ENCODE measurements around the gene ACAD8. TPM values are rescaled to one million over a fixed set of nuclear protein-coding genes. Genes with fewer than 3 reads are reported as not detected.

Gene ACAD8
- total and polyA plus RNA-seq, 7 experiments from 2014 or later: 18.5 to 40.2 (median 26.1) TPM

DNA sequence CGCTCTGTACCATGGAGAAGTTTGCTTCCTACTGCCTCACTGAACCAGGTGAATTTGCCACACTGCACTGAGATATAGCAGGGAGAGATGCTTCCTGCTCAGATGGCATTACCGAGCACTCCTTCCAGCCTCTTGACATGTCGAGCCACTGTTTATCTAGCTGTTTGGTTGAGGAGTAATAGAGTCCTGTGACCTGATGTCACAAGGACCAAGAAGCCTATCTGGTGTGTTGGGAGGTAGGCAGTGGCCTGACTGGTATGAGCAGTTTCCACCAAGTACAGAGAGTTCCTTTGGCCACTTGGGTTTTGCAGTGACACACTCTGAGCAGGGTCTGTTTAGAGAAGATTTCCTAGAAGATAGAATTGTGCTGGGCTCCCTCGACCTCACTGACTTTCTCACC is 5.2 kb downstream of the ACAD8 start:
- no peaks in the 10 kb centered on the region for H3K27me3 Mint-ChIP-seq
- ATAC-seq (no peak), DNase-seq (no peak)
- ChIA-PET POLR2A (no interaction called here), CTCF (interaction anchor here (1.2 kb wide), 1 partner anchor 18 kb away, joined by 3 read pairs; the partner anchor contains the start of gene GLB1L3)
- Histone ChIP-seq H3K4me3 (ENCODE audit: low read length) (no peak overlapping the region), H3K27ac (ENCODE audit: low read depth, low read length) (no peak overlapping the region), H3K9me3 (ENCODE audit: control insufficient read depth in 2 of 3, low read length in 3 of 3) (no peaks in the 10 kb centered on the region), H3K27me3 (ENCODE audit: control insufficient read depth in 2 of 2, insufficient read depth in 2 of 2, low read length in 2 of 2) (no peaks in the 10 kb centered on the region), H3K4me1 (ENCODE audit: control insufficient read depth in 2 of 2, insufficient read depth in 2 of 2, low read length in 2 of 2) (peaks cover 3 to 8% of the 10 kb centered on the region in 2 donors), H3K36me3 (ENCODE audit: control insufficient read depth in 2 of 3, insufficient read depth in 3 of 3, low read length in 3 of 3) (peaks cover 6 to 64% (median 6%) of the 10 kb centered on the region in 3 experiments)
- peak overlapping the region in 1 of 9 donors; percentile 10 for H3K27ac Mint-ChIP-seq
- H3K4me1 Mint-ChIP-seq: peaks cover 11 to 36% (median 18%) of the 10 kb centered on the region in 7 donors
- no peaks in the 10 kb centered on the region for H3K9me3 Mint-ChIP-seq
- H3K36me3 Mint-ChIP-seq: peaks cover 0 to 26% (median 9%) of the 10 kb centered on the region in 5 donors
- H3K4me3 Mint-ChIP-seq: no peak overlapping the region
- intact Hi-C loops (cut with micrococcal nuclease): no loop called here

DNA sequence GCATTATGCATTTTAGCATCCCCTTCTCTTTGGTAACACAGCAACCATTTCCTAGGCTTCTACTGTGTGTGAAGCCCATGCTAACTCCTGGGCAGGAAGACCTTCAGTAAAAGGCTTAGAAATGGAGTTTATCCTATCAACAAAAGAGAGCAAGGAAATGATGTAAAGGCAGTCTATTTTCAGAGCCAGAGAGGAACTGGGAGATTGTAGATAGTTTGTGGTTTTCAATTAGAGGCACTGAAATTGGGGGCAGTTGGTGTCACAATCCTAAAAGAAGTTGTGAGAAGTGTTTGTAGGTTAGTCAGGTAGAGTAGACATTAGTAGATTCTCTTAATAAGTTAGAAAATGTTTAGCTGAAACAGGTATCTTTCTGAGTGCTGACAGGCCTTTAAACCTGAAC is 7.1 kb downstream of the ACAD8 start:
- Histone ChIP-seq H3K9me3 (ENCODE audit: control insufficient read depth in 2 of 3, low read length in 3 of 3) (no peaks in the 10 kb centered on the region), H3K27me3 (ENCODE audit: control insufficient read depth in 2 of 2, insufficient read depth in 2 of 2, low read length in 2 of 2) (no peaks in the 10 kb centered on the region), H3K4me1 (ENCODE audit: control insufficient read depth in 2 of 2, insufficient read depth in 2 of 2, low read length in 2 of 2) (no peaks in the 10 kb centered on the region), H3K36me3 (ENCODE audit: control insufficient read depth in 2 of 3, insufficient read depth in 3 of 3, low read length in 3 of 3) (peaks cover 6 to 64% (median 6%) of the 10 kb centered on the region in 3 experiments), H3K4me3 (ENCODE audit: low read length) (no peak overlapping the region), H3K27ac (ENCODE audit: low read depth, low read length) (no peak overlapping the region)
- POLR2A ChIA-PET: no interaction called here
- CTCF ChIA-PET: no interaction called here
- peaks cover 0 to 32% (median 7%) of the 10 kb centered on the region in 7 donors for H3K4me1 Mint-ChIP-seq
- peaks cover 0 to 28% (median 9%) of the 10 kb centered on the region in 5 donors for H3K36me3 Mint-ChIP-seq
- H3K27me3 Mint-ChIP-seq: no peaks in the 10 kb centered on the region
- ATAC-seq: no peak
- no peak overlapping the region for H3K4me3 Mint-ChIP-seq
- no peaks in the 10 kb centered on the region for H3K9me3 Mint-ChIP-seq
- peak overlapping the region in 2 of 9 donors; percentile 44 to 65 for H3K27ac Mint-ChIP-seq
- intact Hi-C loops (cut with micrococcal nuclease): no loop called here
- no peak for DNase-seq

DNA sequence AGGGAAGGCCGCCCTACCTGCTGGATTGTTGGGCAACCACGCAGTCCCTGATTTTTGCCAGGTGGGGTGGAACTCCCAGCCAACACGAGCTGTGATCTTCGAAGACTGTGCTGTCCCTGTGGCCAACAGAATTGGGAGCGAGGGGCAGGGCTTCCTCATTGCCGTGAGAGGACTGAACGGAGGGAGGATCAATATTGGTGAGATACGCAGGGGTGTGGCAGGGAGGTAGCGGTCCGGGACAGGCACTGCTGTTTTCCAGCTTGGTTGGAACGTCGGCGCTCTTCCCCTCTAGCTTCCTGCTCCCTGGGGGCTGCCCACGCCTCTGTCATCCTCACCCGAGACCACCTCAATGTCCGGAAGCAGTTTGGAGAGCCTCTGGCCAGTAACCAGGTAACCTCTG is 7.6 kb downstream of the ACAD8 start:
- peaks cover 0 to 27% (median 4%) of the 10 kb centered on the region in 7 donors for H3K4me1 Mint-ChIP-seq
- Histone ChIP-seq H3K4me1 (ENCODE audit: control insufficient read depth in 2 of 2, insufficient read depth in 2 of 2, low read length in 2 of 2) (no peaks in the 10 kb centered on the region), H3K9me3 (ENCODE audit: control insufficient read depth in 2 of 3, low read length in 3 of 3) (no peaks in the 10 kb centered on the region), H3K4me3 (ENCODE audit: low read length) (no peak overlapping the region), H3K27ac (ENCODE audit: low read depth, low read length) (no peak overlapping the region), H3K36me3 (ENCODE audit: control insufficient read depth in 2 of 3, insufficient read depth in 3 of 3, low read length in 3 of 3) (peaks cover 6 to 64% (median 6%) of the 10 kb centered on the region in 3 experiments), H3K27me3 (ENCODE audit: control insufficient read depth in 2 of 2, insufficient read depth in 2 of 2, low read length in 2 of 2) (no peaks in the 10 kb centered on the region)
- ATAC-seq: no peak
- H3K4me3 Mint-ChIP-seq: no peak overlapping the region
- H3K36me3 Mint-ChIP-seq: peaks cover 0 to 28% (median 9%) of the 10 kb centered on the region in 5 donors
- H3K9me3 Mint-ChIP-seq: no peaks in the 10 kb centered on the region
- CTCF ChIA-PET: interaction anchor here (1.5 kb wide), 1 partner anchor 26 kb away, joined by 3 read pairs; no protein-coding TSS in a partner anchor
- H3K27ac Mint-ChIP-seq: no peak overlapping the region
- intact Hi-C loops (cut with micrococcal nuclease): no loop called here
- POLR2A ChIA-PET: interaction anchor here (1.4 to 1.7 kb wide), 2 partner anchors 15 to 35 kb away, joined by 5 to 6 read pairs; partner anchors contain the start of gene GLB1L3
- no peaks in the 10 kb centered on the region for H3K27me3 Mint-ChIP-seq
- no peak for DNase-seq

DNA sequence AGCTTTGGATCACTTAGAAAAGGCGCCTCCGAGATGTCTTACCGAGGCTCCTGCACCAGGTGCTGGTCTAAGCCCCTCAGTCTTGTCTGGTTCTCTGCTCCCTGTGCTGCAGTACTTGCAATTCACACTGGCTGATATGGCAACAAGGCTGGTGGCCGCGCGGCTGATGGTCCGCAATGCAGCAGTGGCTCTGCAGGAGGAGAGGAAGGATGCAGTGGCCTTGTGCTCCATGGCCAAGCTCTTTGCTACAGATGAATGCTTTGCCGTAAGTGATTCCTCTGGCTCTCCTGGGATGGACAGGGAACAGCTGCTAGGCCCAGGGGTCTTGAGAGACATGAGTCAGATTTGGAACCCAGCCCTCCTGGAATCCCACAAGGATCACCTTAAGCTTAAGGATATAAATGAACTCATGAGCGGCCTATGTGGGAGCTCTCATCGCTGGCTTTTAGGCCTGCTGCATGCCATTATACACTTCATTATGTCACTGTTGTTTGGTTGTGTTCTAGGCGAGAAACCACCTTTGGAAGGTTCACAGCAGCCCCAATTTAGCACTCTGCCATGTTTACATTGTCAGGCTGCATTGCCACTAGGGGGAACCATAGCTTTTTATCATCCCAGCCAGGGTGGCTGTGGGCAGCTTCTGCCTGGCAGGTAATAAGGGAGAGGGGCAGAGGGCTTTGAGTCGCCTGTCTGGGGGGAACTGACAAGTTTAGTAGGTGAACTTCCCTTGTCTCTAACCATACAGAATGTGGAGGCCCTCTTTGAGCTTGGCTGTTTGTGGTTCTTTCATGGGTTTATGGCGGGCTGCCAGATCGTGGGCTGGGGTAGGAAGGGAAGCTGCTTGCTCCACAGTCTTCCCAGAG is 8.5 kb downstream of the ACAD8 start:
- Mint-ChIP-seq H3K36me3 (peaks cover 0 to 24% (median 10%) of the 10 kb centered on the region in 5 donors), H3K27ac (peak overlapping the region in 1 of 9 donors; percentile 14), H3K27me3 (no peaks in the 10 kb centered on the region), H3K9me3 (no peaks in the 10 kb centered on the region), H3K4me3 (no peak overlapping the region), H3K4me1 (peaks cover 0 to 32% (median 3%) of the 10 kb centered on the region in 7 donors)
- DNase-seq (peak in 6 of 9 donors; percentile 37 to 49 (median 48)), ATAC-seq (peak; percentile 74)
- Histone ChIP-seq H3K9me3 (ENCODE audit: control insufficient read depth in 2 of 3, low read length in 3 of 3) (no peaks in the 10 kb centered on the region), H3K36me3 (ENCODE audit: control insufficient read depth in 2 of 3, insufficient read depth in 3 of 3, low read length in 3 of 3) (peaks cover 6 to 62% (median 6%) of the 10 kb centered on the region in 3 experiments), H3K4me1 (ENCODE audit: control insufficient read depth in 2 of 2, insufficient read depth in 2 of 2, low read length in 2 of 2) (no peaks in the 10 kb centered on the region), H3K27me3 (ENCODE audit: control insufficient read depth in 2 of 2, insufficient read depth in 2 of 2, low read length in 2 of 2) (no peaks in the 10 kb centered on the region), H3K27ac (ENCODE audit: low read depth, low read length) (no peak overlapping the region), H3K4me3 (ENCODE audit: low read length) (no peak overlapping the region)
- CTCF ChIA-PET: interaction anchor here (0.6 to 1.6 kb wide), 6 partner anchors 10 to 55 kb away, joined by 3 to 4 read pairs (median 3); partner anchors contain the start of gene GLB1L3
- POLR2A ChIA-PET: interaction anchor here (0.7 to 1.7 kb wide), 4 partner anchors 8 to 35 kb away, joined by 3 to 6 read pairs (median 4); partner anchors contain the start of genes ACAD8, GLB1L3 and THYN1
- intact Hi-C loops (cut with micrococcal nuclease): loop anchor here (1.0 kb wide), 2 partner anchors 8 to 14 kb away; partner anchors contain the start of gene GLB1L3 (in 2 of the 2)

DNA sequence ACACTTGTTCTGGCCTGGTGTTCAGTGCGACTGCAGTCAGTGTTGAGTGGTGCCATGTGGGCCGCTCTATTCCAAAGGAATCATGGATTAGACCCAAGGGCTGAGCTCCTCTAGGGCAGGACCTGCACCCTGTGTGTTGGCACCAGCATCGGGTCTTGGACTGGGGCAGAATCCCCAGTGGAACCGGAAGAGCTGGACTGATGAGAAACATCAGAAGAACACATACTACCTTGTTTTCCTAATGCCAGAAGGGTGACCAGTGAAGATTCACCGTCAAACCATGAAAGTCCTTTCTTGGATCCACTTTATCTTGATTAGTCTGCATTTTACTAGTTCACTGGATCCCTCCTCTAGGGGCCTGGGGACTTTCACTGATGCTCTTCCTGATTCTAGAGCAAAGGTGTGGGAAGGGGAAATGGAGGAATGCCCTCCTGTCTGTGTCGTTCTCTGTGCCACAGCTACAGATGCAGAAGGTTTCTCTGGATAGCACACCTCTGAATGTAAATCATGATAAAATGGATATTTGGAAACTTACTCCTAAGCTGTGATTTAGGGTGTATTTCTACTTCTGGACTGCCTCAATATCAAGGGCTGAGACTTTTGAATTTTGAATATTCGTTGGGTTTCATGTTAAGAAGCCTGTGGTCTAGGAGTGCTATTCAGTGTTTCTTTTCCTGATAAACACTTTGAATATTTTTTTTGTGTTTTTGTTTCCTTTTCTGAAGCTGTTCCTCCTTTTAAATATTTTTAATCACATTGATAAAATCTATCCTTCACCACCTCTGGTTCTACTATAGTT is 11.8 kb downstream of the ACAD8 start:
- DNase-seq (no peak), ATAC-seq (no peak)
- Histone ChIP-seq H3K4me3 (ENCODE audit: low read length) (no peak overlapping the region), H3K9me3 (ENCODE audit: control insufficient read depth in 2 of 3, low read length in 3 of 3) (no peaks in the 10 kb centered on the region), H3K27ac (ENCODE audit: low read depth, low read length) (no peak overlapping the region), H3K4me1 (ENCODE audit: control insufficient read depth in 2 of 2, insufficient read depth in 2 of 2, low read length in 2 of 2) (peaks cover 5 to 6% of the 10 kb centered on the region in 2 donors), H3K36me3 (ENCODE audit: control insufficient read depth in 2 of 3, insufficient read depth in 3 of 3, low read length in 3 of 3) (peaks cover 0 to 36% (median 6%) of the 10 kb centered on the region in 3 experiments), H3K27me3 (ENCODE audit: control insufficient read depth in 2 of 2, insufficient read depth in 2 of 2, low read length in 2 of 2) (no peaks in the 10 kb centered on the region)
- POLR2A ChIA-PET: interaction anchor here (1.0 to 1.3 kb wide), 2 partner anchors 10 to 11 kb away, joined by 3 to 4 read pairs; partner anchors contain the start of genes ACAD8 and THYN1
- CTCF ChIA-PET: interaction anchor here (0.7 kb wide), 1 partner anchor 21 kb away, joined by 3 read pairs; no protein-coding TSS in a partner anchor
- Mint-ChIP-seq H3K27me3 (no peaks in the 10 kb centered on the region), H3K4me3 (no peak overlapping the region), H3K36me3 (peaks cover 0 to 10% (median 4%) of the 10 kb centered on the region in 5 donors), H3K9me3 (peaks cover 0 to 3% (median 0%) of the 10 kb centered on the region in 11 donors), H3K27ac (peak overlapping the region in 3 of 9 donors; percentile 4 to 60 (median 24)), H3K4me1 (peaks cover 2 to 46% (median 7%) of the 10 kb centered on the region in 7 donors)
- intact Hi-C loops (cut with micrococcal nuclease): no loop called here

DNA sequence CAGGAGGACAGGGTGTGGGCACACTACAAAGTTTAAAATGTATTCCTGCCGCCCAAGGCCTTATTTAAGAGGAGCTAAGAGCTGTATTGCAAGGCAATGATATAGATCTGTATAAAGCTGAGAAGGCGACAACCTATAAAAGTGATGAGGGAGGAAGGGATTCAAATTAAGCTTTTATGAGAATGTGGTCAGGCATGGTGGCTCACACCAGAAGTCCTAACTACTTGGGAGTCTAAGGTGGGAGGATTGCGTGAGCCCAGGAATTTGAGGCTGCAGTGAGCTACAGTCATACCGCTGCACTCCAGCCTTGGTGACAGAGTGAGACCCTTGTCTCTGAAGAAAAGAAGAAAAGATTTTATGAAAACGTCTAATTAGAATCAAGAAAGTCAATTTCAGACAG is 13.1 kb downstream of the ACAD8 start:
- POLR2A ChIA-PET: no interaction called here
- DNase-seq (no peak), ATAC-seq (no peak)
- CTCF ChIA-PET: no interaction called here
- H3K4me3 ChIP-seq (ENCODE audit: low read length): no peak overlapping the region
- peaks cover 14 to 54% (median 19%) of the 10 kb centered on the region in 7 donors for H3K4me1 Mint-ChIP-seq
- peak overlapping the region in 7 of 9 donors; percentile 4 to 74 (median 17) for H3K27ac Mint-ChIP-seq
- H3K4me1 ChIP-seq (ENCODE audit: control insufficient read depth in 2 of 2, insufficient read depth in 2 of 2, low read length in 2 of 2): peaks cover 12 to 15% of the 10 kb centered on the region in 2 donors
- H3K36me3 ChIP-seq (ENCODE audit: control insufficient read depth in 2 of 3, insufficient read depth in 3 of 3, low read length in 3 of 3): peaks cover 0 to 23% (median 6%) of the 10 kb centered on the region in 3 experiments
- H3K27me3 Mint-ChIP-seq: no peaks in the 10 kb centered on the region
- H3K27ac ChIP-seq (ENCODE audit: low read depth, low read length): no peak overlapping the region
- H3K4me3 Mint-ChIP-seq: no peak overlapping the region
- H3K36me3 Mint-ChIP-seq: peaks cover 0 to 13% (median 0%) of the 10 kb centered on the region in 5 donors
- no peaks in the 10 kb centered on the region for H3K9me3 ChIP-seq (ENCODE audit: control insufficient read depth in 2 of 3, low read length in 3 of 3)
- H3K9me3 Mint-ChIP-seq: peaks cover 0 to 3% (median 0%) of the 10 kb centered on the region in 11 donors
- no peaks in the 10 kb centered on the region for H3K27me3 ChIP-seq (ENCODE audit: control insufficient read depth in 2 of 2, insufficient read depth in 2 of 2, low read length in 2 of 2)
- intact Hi-C loops (cut with micrococcal nuclease): no loop called here
